Activated naive CD8-positive, alpha-beta T cell treated with anti-CD3 and anti-CD28 coated beads, Interleukin-2, amount 50 U/mL, for 16 hours (primary cell): ENCODE measurements around the gene ADAM12.
"Not testable (repeated sequence)": the region's sequence is repeated elsewhere in the genome, so short reads cannot be mapped to it uniquely, and the experiment has no call there.

Source experiments
- DNase-seq: peaks from one replicate; pipeline ENCODE4 v3.0.0-alpha.2; 2020; ENCODE audit warnings: low read depth, low spot score

The ADAM12 gene

GRCh38 chr10:126373972-126374371 is 14.3 kb downstream of the ADAM12 start:
- no peak for DNase-seq

DNA sequence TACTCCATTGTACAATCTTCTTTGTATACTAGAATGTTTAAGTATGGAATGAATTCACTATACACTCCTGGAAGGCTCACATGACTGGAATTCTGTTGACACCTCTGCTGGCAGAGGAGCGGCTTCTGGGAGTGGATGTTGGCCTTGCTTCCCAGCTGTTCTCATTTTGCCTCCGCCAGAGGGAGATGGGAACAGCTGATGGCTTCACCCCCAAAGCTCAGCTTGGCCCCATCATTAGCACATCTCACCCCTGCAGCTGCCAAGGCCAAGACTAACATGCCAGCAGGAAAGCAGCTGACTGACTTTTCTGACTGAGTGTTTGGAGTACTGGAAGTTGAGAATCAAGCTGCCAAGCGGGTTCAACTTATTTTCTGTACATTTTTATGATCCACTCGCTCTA is 15.1 kb downstream of the ADAM12 start:
- no peak for DNase-seq

DNA sequence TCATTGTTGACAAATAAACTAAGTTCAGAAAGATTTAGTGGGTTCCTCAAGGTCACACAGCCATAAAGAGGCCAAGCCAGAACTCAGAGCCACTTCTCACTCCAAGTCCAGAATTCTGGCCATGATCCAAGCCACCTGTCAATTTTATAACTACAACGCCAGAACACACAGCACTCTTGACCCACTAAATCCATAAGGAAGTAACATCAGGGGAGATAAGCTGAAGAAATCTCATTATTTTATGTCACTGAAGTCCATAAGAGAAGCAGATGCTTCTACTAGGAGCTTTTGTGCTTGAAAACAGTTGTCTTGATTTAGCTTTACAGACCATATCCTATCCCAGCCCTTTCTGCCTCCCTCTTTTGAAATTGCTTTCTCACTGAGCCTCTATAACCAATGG is 15.9 kb downstream of the ADAM12 start:
- DNase-seq = no peak

- DNase-seq = no peak
Observed at GRCh38 chr10:126369125-126369710, 19.1 kb downstream of the ADAM12 start.

GRCh38 chr10:126357169-126357568 is 31.1 kb downstream of the ADAM12 start:
- DNase-seq = no peak

GRCh38 chr10:126353666-126354065 is 34.6 kb downstream of the ADAM12 start:
- no peak for DNase-seq

DNA sequence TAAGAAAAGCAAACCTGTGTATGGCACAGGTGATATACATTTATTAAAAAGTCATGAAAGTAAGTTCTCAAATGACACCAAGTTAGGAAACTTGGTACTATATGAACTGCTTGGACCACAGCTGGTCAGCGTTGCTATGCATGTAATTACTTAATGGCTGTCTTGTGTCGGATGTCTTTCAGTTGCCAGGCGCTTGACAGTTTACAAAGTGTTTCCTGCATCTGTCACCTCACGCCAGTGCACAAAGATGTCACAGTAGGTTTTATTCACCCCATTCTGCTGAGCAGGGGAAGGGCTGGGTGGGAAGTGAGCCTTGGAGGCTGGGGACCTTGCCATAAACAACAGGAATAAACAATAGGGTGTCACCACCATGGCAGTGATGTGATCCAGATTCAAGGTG is 35.8 kb downstream of the ADAM12 start:
- no peak for DNase-seq

GRCh38 chr10:126351021-126351420 is 37.3 kb downstream of the ADAM12 start:
- no peak for DNase-seq

GRCh38 chr10:126350216-126350992 is 37.9 kb downstream of the ADAM12 start:
- DNase-seq = no peak

GRCh38 chr10:126349676-126350075 is 38.6 kb downstream of the ADAM12 start:
- DNase-seq = no peak

- DNase-seq = no peak
Observed at GRCh38 chr10:126349101-126349500, 39.2 kb downstream of the ADAM12 start.

- DNase-seq = not testable (repeated sequence)
Observed at GRCh38 chr10:126343496-126343895, 44.8 kb downstream of the ADAM12 start.

DNA sequence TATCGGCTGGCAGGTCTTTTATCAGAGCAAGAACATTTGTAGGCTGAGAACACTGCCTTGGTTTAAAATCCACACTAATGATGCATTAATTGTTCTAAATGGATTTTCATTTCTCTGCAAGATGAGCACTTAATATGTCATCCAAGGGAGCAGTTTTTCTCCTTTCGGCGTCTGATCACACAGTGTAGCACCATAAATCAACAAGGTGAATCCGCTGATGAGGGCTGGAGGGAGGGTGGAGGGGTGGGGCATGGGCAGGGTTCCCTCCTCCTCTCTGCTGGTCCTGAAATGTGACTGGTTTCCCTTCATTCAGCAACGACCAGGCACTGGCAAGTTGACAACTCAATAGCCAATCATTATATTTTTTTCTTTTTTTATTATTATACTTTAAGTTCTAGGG is 45.6 kb downstream of the ADAM12 start:
- DNase-seq = no peak

- no peak for DNase-seq
Observed at GRCh38 chr10:126341491-126341890, 46.8 kb downstream of the ADAM12 start.

DNA sequence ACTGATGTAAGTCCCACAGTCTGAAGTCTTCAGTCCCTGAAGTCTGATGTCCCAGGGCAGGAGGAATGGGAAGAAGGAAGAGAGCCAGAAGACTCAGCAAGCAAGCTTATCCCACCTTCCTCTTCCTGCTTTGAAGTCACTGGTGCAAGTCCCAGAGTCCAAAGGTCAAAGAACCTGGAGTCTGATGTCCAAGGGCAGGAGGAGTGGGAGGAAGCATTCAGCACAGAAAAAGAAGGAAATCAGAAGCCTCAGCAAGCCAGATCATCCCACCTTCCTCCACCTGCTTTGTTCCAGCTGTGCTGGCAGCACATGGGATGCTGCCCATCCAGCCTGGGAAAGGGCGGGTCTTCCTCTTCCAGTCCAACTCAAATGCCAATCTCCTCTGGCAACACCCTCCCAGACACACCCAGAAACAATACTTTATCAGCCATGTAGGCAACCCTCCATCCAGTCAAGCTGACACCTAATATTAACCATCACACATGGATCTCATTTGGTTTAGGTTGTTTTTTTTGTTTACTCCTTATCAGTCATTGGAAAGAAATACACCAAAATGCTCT is 50.9 kb downstream of the ADAM12 start:
- DNase-seq = no peak

- no peak for DNase-seq
Observed at GRCh38 chr10:126336801-126337200, 51.5 kb downstream of the ADAM12 start.

GRCh38 chr10:126334272-126334671 is 54.0 kb downstream of the ADAM12 start:
- no peak for DNase-seq

GRCh38 chr10:126332576-126332975 is 55.7 kb downstream of the ADAM12 start:
- DNase-seq = no peak

DNA sequence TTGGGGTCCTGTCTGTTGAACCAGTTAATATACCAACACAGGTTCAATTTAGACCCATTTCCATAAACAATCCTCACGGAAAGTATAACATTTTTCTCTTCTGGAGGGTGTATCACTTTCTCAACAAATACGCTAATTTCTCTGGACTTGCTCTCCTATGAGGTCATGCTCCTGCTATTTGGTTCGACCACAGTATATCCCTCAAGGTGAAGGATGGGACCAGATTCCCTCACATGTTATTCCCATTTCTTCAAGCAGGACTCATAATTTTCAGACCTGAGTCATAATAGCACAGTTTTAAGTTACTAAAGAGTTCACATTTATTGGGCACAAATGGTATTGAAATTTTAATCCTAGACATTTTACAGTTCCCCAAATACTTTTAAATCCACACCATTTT is 57.2 kb downstream of the ADAM12 start:
- DNase-seq = no peak

DNA sequence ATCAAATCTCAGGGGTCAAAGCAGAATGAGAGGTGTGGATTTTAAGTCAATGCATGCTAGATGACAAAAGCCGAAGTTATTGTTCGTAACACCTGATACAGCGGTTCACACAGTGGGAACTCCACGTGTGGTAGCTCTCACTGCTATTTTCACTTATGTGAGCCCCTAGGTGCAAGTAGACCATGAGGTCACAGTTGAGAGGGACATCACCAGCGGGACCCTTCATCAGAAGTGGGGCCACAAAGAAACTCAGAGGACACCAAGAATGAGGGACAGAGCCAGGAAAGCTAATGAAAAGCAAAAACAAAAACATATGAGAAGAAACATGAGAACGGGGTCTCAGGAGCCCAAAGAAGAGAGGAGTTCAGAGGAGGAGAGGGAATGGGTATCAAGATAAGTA is 63.5 kb downstream of the ADAM12 start:
- DNase-seq = no peak

DNA sequence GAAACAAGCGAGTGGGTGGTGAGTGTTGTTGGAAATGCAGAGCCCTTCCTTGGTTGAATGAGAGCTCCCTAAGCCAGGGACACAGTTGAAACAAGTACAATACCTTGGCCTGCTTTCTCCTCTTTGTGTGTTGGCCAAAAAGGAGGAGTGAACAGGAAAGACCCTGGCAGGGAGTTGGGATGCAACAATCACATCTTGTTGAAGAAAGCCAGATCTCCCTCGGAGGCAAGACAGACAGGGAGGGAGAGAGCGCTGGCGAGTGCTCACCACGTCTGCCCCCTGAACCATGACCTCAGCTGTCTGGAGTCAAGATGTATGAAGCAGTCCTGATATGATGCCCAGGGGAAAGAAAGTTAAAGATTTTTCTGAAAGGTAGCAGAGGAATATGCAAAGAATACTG is 66.8 kb downstream of the ADAM12 start:
- DNase-seq = no peak

DNA sequence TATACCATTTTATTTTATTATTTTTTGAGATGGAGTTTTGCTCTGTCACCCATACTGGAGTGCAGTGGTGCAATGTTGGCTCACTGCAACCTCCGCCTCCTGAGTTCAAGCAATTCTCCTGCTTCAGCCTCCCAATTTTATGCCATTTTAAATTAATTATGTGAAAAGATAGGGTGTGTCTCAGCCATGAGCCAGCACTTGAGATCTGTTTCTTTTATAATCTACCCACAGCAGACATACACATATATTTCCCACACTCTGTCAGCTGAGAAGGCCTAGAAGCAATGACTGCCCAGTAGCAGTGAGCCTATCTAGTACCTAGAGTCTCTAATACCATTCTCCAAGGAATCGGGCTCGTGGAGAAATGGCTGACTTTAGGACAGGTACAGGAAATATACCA is 70.5 kb downstream of the ADAM12 start:
- DNase-seq = no peak

GRCh38 chr10:126315494-126316177 is 72.6 kb downstream of the ADAM12 start:
- no peak for DNase-seq
